ENCODE data around the gene ZNF358. TPM values are rescaled to one million over a fixed set of nuclear protein-coding genes. Genes with fewer than 3 reads are reported as not detected.

ZNF358 gene
- total and polyA plus RNA-seq, 2 of the 13 experiments (the other 11 are each of a cell fraction or from before 2014, with no cell fraction given), result 9.1 to 37.0 TPM

Small RNAs within 50 kb of the gene (small RNA-seq; reads per million reads assigned to genes)
- gene AC008878.2 (ENCODE audit: insufficient read depth in 2 of 3, insufficient read length in 3 of 3, low read depth in 2 of 3, low replicate concordance in 1 of 3), result 0 reads per million in 3 experiments

Other genes with a start within 250 kb of the ZNF358 start
- 13.6 and 24.2 TPM in 2 replicates for gene INSR, start 221.7 kb upstream of the ZNF358 start, total RNA-seq (2016; rRNA removed; fragmentation: Illumina TruSeq; extraction: Trizol)
- 25.7 and 29.8 TPM in 2 replicates for gene INSR, start 221.7 kb upstream of the ZNF358 start, polyA plus RNA-seq (2011; rRNA removed)
- gene ARHGEF18, start 167.2 kb upstream of the ZNF358 start, total RNA-seq (2016; rRNA removed; fragmentation: Illumina TruSeq; extraction: Trizol), result 14.5 and 17.5 TPM in 2 replicates
- 4.2 and 7.2 TPM in 2 replicates for gene ARHGEF18, start 167.2 kb upstream of the ZNF358 start, polyA plus RNA-seq (2011; rRNA removed)
- not detected in 2 replicates for gene PEX11G, start 27.1 kb upstream of the ZNF358 start, total RNA-seq (2016; rRNA removed; fragmentation: Illumina TruSeq; extraction: Trizol)
- not detected in 2 replicates for gene PEX11G, start 27.1 kb upstream of the ZNF358 start, polyA plus RNA-seq (2011; rRNA removed)
- 1.9 and 3.4 TPM in 2 replicates for gene MCOLN1, start 6.5 kb downstream of the ZNF358 start, total RNA-seq (2016; rRNA removed; fragmentation: Illumina TruSeq; extraction: Trizol)
- gene MCOLN1, start 6.5 kb downstream of the ZNF358 start, polyA plus RNA-seq (2011; rRNA removed), result 11.6 and 15.7 TPM in 2 replicates
- 11.1 and 28.2 TPM in 2 replicates for gene PNPLA6, start 19.6 kb downstream of the ZNF358 start, total RNA-seq (2016; rRNA removed; fragmentation: Illumina TruSeq; extraction: Trizol)
- gene PNPLA6, start 19.6 kb downstream of the ZNF358 start, polyA plus RNA-seq (2011; rRNA removed), result 24.9 and 28.4 TPM in 2 replicates
- gene CAMSAP3, start 79.8 kb downstream of the ZNF358 start, total RNA-seq (2016; rRNA removed; fragmentation: Illumina TruSeq; extraction: Trizol), result 9.1 and 11.8 TPM in 2 replicates
- 10.8 and 16.8 TPM in 2 replicates for gene CAMSAP3, start 79.8 kb downstream of the ZNF358 start, polyA plus RNA-seq (2011; rRNA removed)
- gene XAB2, start 113.4 kb downstream of the ZNF358 start, total RNA-seq (2016; rRNA removed; fragmentation: Illumina TruSeq; extraction: Trizol), result 6.2 and 8.6 TPM in 2 replicates
- 23.9 and 28.4 TPM in 2 replicates for gene XAB2, start 113.4 kb downstream of the ZNF358 start, polyA plus RNA-seq (2011; rRNA removed)
- 59.9 and 66.5 TPM in 2 replicates for gene PET100, start 113.7 kb downstream of the ZNF358 start, total RNA-seq (2016; rRNA removed; fragmentation: Illumina TruSeq; extraction: Trizol)
- 20.0 and 22.3 TPM in 2 replicates for gene PET100, start 113.7 kb downstream of the ZNF358 start, polyA plus RNA-seq (2011; rRNA removed)
- 0.80 TPM in 1 of 2 replicates, not detected in the other for gene PCP2, start 117.6 kb downstream of the ZNF358 start, total RNA-seq (2016; rRNA removed; fragmentation: Illumina TruSeq; extraction: Trizol)
- 0.62 and 0.82 TPM in 2 replicates for gene PCP2, start 117.6 kb downstream of the ZNF358 start, polyA plus RNA-seq (2011; rRNA removed)
- 17.8 and 22.8 TPM in 2 replicates for gene STXBP2, start 121.0 kb downstream of the ZNF358 start, total RNA-seq (2016; rRNA removed; fragmentation: Illumina TruSeq; extraction: Trizol)
- gene STXBP2, start 121.0 kb downstream of the ZNF358 start, polyA plus RNA-seq (2011; rRNA removed), result 40.1 and 48.7 TPM in 2 replicates
- not detected in 2 replicates for gene RETN, start 152.9 kb downstream of the ZNF358 start, total RNA-seq (2016; rRNA removed; fragmentation: Illumina TruSeq; extraction: Trizol)
- gene RETN, start 152.9 kb downstream of the ZNF358 start, polyA plus RNA-seq (2011; rRNA removed), result not detected in 2 replicates
- gene MCEMP1, start 161.0 kb downstream of the ZNF358 start, total RNA-seq (2016; rRNA removed; fragmentation: Illumina TruSeq; extraction: Trizol), result not detected in 2 replicates
- not detected in 2 replicates for gene MCEMP1, start 161.0 kb downstream of the ZNF358 start, polyA plus RNA-seq (2011; rRNA removed)
- gene TRAPPC5, start 164.7 kb downstream of the ZNF358 start, total RNA-seq (2016; rRNA removed; fragmentation: Illumina TruSeq; extraction: Trizol), result 74.8 and 78.7 TPM in 2 replicates
- 38.5 and 53.6 TPM in 2 replicates for gene TRAPPC5, start 164.7 kb downstream of the ZNF358 start, polyA plus RNA-seq (2011; rRNA removed)
- not detected in 2 replicates for gene FCER2, start 186.0 kb downstream of the ZNF358 start, total RNA-seq (2016; rRNA removed; fragmentation: Illumina TruSeq; extraction: Trizol)
- not detected in 2 replicates for gene FCER2, start 186.0 kb downstream of the ZNF358 start, polyA plus RNA-seq (2011; rRNA removed)
- not detected in 2 replicates for gene CLEC4G, start 216.0 kb downstream of the ZNF358 start, total RNA-seq (2016; rRNA removed; fragmentation: Illumina TruSeq; extraction: Trizol)
- gene CLEC4G, start 216.0 kb downstream of the ZNF358 start, polyA plus RNA-seq (2011; rRNA removed), result not detected in 2 replicates
- not detected in 2 replicates for gene CD209, start 231.4 kb downstream of the ZNF358 start, total RNA-seq (2016; rRNA removed; fragmentation: Illumina TruSeq; extraction: Trizol)
- not detected in 2 replicates for gene CD209, start 231.4 kb downstream of the ZNF358 start, polyA plus RNA-seq (2011; rRNA removed)
- gene CLEC4M, start 247.1 kb downstream of the ZNF358 start, total RNA-seq (2016; rRNA removed; fragmentation: Illumina TruSeq; extraction: Trizol), result not detected in 2 replicates
- 0.07 TPM in 1 of 2 replicates, not detected in the other for gene CLEC4M, start 247.1 kb downstream of the ZNF358 start, polyA plus RNA-seq (2011; rRNA removed)

All from HepG2 (cell line).